ENCODE results near the gene RFTN1.
A peak's percentile ranks its signal among the peaks of the same experiment; 100 is the strongest.

RFTN1 gene

GRCh38 chr3:16373341-16373946, 140.1 kb downstream of the RFTN1 start:
- no peak for DNase-seq

DNA sequence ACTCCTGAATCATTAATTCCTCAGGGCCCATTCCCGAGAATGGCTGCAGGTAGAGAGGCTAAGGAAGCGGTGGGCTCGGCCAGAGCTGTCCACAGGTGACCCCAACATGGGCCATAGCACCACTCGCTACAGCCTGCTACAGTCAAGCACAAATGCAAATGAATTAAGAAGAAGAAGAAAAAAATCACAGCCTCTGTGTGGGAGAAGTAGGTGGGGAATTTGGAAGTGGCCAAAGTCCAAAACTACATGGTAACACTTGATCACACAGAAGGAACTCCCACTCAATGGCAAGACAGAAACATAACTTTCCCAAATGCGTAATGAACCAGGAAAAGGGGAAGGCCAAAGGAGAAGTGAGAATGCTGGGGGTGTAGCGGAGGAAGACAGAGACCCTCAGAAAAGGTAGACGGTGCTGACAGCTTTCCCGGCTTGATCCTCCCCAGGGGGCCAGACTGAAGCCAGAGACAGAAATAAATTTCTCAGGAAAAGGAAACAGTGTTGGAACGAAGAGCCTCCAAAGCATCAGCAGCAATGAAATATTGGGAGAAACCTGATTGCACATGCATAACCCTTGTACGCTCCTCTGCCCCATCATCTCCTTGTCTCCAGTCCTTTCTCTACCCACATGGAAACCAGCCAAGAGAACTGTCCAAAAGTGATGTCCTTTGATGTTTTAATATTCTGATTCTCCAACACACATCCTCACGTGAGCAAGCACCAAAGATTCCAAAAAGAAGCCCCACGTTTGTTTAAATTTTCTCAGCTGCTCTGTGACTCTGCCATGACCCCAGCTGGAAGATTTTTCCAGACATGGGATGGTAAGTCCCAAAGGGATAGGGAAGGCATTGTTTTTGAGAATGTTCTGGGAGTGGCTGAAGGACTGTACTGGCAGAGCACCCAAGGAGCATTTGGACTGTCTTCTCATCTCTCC, 140.9 kb downstream of the RFTN1 start:
- no peak for DNase-seq

GRCh38 chr3:16370872-16371740, 142.4 kb downstream of the RFTN1 start:
- peak; percentile 21 for DNase-seq

DNA sequence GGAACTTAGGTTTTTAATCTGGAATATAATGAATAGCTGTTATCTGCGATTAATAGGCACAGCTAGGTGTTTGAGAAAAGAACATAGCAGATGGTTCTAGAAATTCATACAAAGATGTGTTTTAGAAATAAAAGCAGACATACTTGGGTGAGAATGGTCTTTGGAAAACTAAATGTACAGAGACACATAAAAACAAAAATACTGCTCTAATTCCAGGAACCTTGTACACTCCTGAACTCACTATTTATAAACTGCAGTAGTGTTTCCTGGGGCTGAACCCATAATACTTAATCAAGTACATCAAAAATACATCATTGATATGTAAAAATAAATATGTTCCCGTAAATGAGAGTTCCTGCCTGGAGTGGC, 143.0 kb downstream of the RFTN1 start:
- DNase-seq, result no peak

- DNase-seq, result no peak
Observed at GRCh38 chr3:16369885-16370284, 143.6 kb downstream of the RFTN1 start.

DNA sequence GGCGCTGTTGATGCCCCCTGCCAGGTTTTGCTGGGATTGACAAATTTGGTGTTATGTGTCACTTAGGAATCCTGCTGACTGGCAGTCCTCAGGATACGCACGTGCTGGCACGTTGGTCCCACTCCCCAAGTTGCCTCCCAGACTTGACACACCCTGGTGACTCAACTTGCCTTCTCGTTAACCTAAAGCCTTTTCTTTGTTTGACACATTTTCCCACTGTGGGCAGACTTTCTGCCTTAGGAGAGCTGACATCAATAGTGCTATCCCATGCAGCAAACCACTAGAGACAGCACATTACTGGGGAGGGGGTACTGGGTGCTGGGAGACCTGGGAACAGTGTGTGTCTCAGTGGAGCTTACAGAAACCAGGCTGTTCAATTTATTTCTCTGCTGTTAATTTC, 144.2 kb downstream of the RFTN1 start:
- peak; percentile 10 for DNase-seq

- DNase-seq, result no peak
Observed at GRCh38 chr3:16366581-16366980, 146.9 kb downstream of the RFTN1 start.

GRCh38 chr3:16365491-16366128, 147.9 kb downstream of the RFTN1 start:
- no peak for DNase-seq

- no peak for DNase-seq
Observed at GRCh38 chr3:16364963-16365362, 148.5 kb downstream of the RFTN1 start.

- no peak for DNase-seq
Observed at GRCh38 chr3:16364323-16364722, 149.2 kb downstream of the RFTN1 start.

- no peak for DNase-seq
Observed at GRCh38 chr3:16363636-16364035, 149.9 kb downstream of the RFTN1 start.

DNA sequence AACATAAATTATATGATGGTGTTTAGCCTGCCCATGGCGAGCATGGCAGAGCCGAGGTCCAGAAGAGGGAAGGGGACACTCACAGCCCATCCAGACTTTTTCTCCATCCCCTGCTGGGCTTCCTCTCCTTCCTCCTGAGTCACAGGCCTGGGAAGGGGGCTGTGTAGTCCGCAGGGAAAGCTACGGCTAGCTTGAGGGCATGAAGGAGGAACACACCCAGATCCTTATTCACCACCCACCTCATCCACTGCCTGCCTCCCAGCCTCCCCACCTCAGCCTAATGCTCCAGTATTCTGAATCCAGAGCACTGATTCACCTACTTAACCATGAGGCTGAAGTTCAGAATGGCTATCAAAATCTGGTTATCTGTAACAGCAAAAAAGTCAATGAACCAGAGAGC, 150.7 kb downstream of the RFTN1 start:
- no peak for DNase-seq

DNA sequence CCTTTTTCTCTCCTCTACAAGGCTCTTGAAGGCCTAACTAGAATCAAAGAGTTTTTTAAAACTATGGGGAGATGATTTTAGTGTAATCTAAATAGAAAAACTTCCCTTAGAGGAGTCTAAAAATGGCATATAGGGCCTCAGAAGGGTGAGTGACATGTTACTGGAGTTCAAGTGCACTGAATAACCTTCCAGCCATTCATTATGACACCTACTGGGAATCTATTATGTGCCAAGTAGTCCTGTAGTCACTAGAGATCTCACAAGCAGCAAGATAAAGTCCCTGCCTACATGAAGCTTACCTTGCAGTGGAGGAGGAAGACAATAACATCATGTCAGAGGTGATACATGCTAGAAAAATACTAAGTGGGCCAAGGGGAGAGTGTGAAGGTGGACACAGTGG, 152.4 kb downstream of the RFTN1 start:
- no peak for DNase-seq

GRCh38 chr3:16359331-16359730, 154.2 kb downstream of the RFTN1 start:
- no peak for DNase-seq

- no peak for DNase-seq
Observed at GRCh38 chr3:16358336-16358735, 155.2 kb downstream of the RFTN1 start.

DNA sequence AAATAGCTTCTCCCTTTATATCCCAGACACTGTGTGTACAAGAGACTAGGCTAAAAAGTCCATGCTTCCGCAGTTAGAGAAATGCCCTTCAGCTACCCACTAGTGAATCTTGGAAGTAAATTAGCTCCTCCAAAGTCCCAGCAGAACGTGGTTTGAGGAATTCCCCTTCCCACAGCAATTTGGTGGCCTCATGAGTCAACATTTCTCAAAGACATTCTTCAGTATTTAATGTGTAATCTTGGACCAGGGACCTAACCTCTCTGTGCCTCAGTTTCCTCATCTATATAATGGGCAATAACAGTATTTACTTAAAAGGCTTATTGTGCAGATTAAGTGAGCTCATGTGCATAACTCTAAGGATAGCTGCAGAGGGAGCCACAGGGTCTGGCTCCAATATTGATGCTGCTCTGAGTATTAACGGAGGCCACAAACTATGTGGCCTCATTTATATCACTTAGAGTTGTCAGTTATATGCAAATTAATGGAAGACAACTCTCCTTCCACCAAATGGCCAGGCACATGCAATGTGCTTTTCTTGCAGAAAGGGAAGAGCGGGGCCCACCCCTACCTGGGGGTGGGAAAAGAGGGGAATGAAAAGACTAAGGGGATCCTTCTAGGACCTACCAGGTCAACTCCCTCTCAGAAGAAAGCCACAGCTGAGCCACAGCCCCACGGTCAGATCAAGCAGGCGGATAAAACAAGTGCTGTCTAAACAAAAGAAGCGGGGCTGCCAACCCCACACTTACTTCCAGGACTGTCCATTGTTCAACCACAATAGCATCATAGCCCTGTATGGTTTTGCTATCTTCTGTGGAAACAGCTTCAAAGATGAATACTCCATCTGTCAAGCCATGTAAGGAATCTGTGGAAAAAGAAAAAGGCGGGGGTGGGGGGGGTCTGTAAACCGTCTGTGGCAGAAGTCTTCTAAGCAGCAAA, 156.0 kb downstream of the RFTN1 start:
- no peak for DNase-seq

DNA sequence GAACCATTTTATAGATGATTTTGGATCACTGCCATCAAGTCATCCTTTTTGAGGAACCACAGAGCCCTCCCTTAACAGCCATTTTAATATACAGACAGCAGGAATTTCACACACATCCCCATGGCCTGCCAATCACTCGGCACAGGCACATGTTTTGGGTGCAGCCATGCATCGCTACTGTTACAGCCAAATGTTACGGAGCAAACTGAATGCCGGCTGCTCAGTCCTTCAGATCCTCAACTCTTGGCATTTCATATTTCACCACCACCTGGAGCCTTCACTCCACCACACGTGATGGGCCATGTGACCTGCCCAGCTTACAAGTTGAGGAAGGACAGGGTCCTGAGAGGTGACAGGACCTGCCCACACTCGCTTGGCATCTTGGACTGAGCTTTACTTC, 157.7 kb downstream of the RFTN1 start:
- no peak for DNase-seq

GRCh38 chr3:16354291-16354690, 159.2 kb downstream of the RFTN1 start:
- DNase-seq, result no peak

DNA sequence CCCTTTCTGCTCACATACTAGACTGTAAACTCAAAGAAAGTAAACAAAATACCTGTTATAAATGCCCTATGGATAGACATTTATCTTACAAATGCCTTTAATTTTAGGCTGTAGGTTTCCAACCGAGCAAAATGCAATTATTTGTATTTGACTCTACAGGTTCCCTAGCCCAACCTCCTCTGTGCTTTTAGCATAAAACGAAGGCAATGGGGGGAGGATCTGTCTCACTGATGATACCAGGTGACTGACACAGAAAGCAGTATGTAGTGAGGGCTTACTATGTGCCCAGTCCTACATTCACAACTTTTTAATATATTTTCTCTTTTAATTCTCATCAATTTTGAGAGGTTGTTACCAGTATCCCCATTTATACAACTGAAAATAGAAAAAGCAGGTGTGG, 161.1 kb downstream of the RFTN1 start:
- DNase-seq, result no peak

- DNase-seq, result no peak
Observed at GRCh38 chr3:16350597-16351318, 162.7 kb downstream of the RFTN1 start.

GRCh38 chr3:16349986-16350596, 163.4 kb downstream of the RFTN1 start:
- no peak for DNase-seq
